ENCODE results near the gene KNDC1.

DNA sequence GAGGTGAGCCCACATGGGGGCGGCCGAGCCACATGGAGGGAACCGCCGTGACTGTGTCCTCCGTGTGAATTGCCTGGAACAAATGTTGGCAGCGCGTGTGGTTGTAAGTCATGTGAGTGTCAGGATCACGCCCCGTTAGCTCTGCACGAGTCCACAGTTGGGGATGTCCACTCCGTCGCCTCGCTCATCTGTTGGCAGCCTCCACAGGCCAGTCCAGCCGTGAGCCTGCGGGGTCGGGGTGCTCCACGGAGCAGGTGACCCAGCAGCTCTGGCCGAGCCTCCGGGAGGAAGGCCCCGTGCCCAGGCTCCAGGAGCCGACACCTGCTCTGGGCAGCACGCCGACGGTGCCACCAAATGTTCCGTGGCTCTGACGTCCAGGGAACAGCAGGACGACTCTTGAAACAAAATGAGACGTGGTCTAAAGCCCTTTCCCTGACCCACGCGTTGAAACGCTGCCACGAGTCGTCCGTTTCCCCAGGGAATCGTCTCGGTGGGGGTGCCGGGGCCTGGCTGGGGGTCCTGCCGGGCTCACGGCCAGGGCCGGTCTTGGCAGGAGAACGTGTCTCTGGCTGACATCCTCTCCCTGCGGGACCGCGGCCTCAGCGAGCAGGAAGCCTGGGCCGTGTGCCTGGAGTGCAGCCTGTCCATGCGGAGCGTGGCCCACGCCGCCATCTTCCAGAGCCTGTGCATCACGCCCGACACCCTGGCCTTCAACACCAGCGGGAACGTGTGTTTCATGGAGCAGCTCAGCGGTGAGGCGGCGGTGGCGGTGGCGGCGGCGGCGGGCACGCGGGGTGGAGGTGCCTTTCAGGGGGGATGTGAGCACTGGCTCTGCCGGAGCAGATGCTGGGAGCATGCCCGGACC, 7.0 kb downstream of the KNDC1 start:
- TF ChIP-seq FOXP2 (optimal IDR thresholded peaks at IDR 0.05; ENCODE audit: borderline replicate concordance, extremely low read depth, extremely low read length, insufficient read depth) (no peak), TAF1 (IDR thresholded peaks at IDR 0.05; ENCODE audit: borderline replicate concordance, insufficient read depth, low read length) (no peak), SIN3A (IDR thresholded peaks at IDR 0.05; ENCODE audit: borderline replicate concordance, insufficient read depth, low read length) (no peak)
